ENCODE results near the gene FOXA2.
"Not testable (repeated sequence)": the region's sequence is repeated elsewhere in the genome, so short reads cannot be mapped to it uniquely, and the experiment has no call there.

The FOXA2 gene

GRCh38 chr20:22566876-22567658 is 17.3 kb downstream of the FOXA2 start:
- H3K27ac Mint-ChIP-seq = no peak overlapping the region
- H3K4me1 Mint-ChIP-seq (ENCODE audit: low read depth) = no peaks in the 10 kb centered on the region
- H3K36me3 Mint-ChIP-seq (ENCODE audit: low read depth) = no peaks in the 10 kb centered on the region
- no peak for DNase-seq
- H3K4me3 Mint-ChIP-seq = no peak overlapping the region
- peaks cover 2% of the 10 kb centered on the region for H3K9me3 Mint-ChIP-seq
- peaks cover 85% of the 10 kb centered on the region for H3K27me3 Mint-ChIP-seq

- no peaks in the 10 kb centered on the region for H3K36me3 Mint-ChIP-seq (ENCODE audit: low read depth)
- H3K4me1 Mint-ChIP-seq (ENCODE audit: low read depth) = no peaks in the 10 kb centered on the region
- H3K9me3 Mint-ChIP-seq = peaks cover 2% of the 10 kb centered on the region
- H3K27me3 Mint-ChIP-seq = peaks cover 88% of the 10 kb centered on the region
- no peak overlapping the region for H3K27ac Mint-ChIP-seq
- no peak overlapping the region for H3K4me3 Mint-ChIP-seq
- no peak for DNase-seq
Observed at GRCh38 chr20:22563062-22563965, 21.1 kb downstream of the FOXA2 start.

- Mint-ChIP-seq H3K36me3 (ENCODE audit: low read depth) (no peaks in the 10 kb centered on the region), H3K4me1 (ENCODE audit: low read depth) (no peaks in the 10 kb centered on the region), H3K27ac (no peak overlapping the region), H3K4me3 (no peak overlapping the region), H3K9me3 (peaks cover 2% of the 10 kb centered on the region), H3K27me3 (peaks cover 84% of the 10 kb centered on the region)
- no peak for DNase-seq
Observed at GRCh38 chr20:22562620-22563019, 21.8 kb downstream of the FOXA2 start.

GRCh38 chr20:22561965-22562577 is 22.3 kb downstream of the FOXA2 start:
- no peaks in the 10 kb centered on the region for H3K36me3 Mint-ChIP-seq (ENCODE audit: low read depth)

GRCh38 chr20:22560817-22561216 is 23.6 kb downstream of the FOXA2 start:
- H3K27me3 Mint-ChIP-seq = peaks cover 74% of the 10 kb centered on the region
- no peaks in the 10 kb centered on the region for H3K36me3 Mint-ChIP-seq (ENCODE audit: low read depth)
- peaks cover 5% of the 10 kb centered on the region for H3K9me3 Mint-ChIP-seq
- H3K4me3 Mint-ChIP-seq = no peak overlapping the region
- no peak for DNase-seq
- H3K4me1 Mint-ChIP-seq (ENCODE audit: low read depth) = no peaks in the 10 kb centered on the region
- H3K27ac Mint-ChIP-seq = no peak overlapping the region

More at GRCh38 chr20:22561965-22562577, 22.3 kb downstream of the FOXA2 start:
- no peak for DNase-seq
- Mint-ChIP-seq H3K9me3 (peaks cover 2% of the 10 kb centered on the region), H3K4me1 (ENCODE audit: low read depth) (no peaks in the 10 kb centered on the region), H3K27ac (no peak overlapping the region), H3K27me3 (peaks cover 82% of the 10 kb centered on the region), H3K4me3 (no peak overlapping the region)

- no peak for DNase-seq
- Mint-ChIP-seq H3K4me1 (ENCODE audit: low read depth) (no peaks in the 10 kb centered on the region), H3K27ac (no peak overlapping the region), H3K36me3 (ENCODE audit: low read depth) (no peaks in the 10 kb centered on the region), H3K27me3 (peaks cover 67% of the 10 kb centered on the region), H3K4me3 (no peak overlapping the region), H3K9me3 (peaks cover 5% of the 10 kb centered on the region)
Observed at GRCh38 chr20:22559711-22560318, 24.6 kb downstream of the FOXA2 start.

GRCh38 chr20:22557403-22558276 is 26.7 kb downstream of the FOXA2 start:
- H3K4me3 Mint-ChIP-seq = no peak overlapping the region
- no peak for DNase-seq
- no peaks in the 10 kb centered on the region for H3K4me1 Mint-ChIP-seq (ENCODE audit: low read depth)
- no peak overlapping the region for H3K27ac Mint-ChIP-seq
- H3K36me3 Mint-ChIP-seq (ENCODE audit: low read depth) = no peaks in the 10 kb centered on the region
- H3K27me3 Mint-ChIP-seq = peaks cover 48% of the 10 kb centered on the region
- peaks cover 5% of the 10 kb centered on the region for H3K9me3 Mint-ChIP-seq

- Mint-ChIP-seq H3K9me3 (peaks cover 3% of the 10 kb centered on the region), H3K36me3 (ENCODE audit: low read depth) (no peaks in the 10 kb centered on the region), H3K4me3 (no peak overlapping the region), H3K27ac (no peak overlapping the region), H3K27me3 (peaks cover 40% of the 10 kb centered on the region), H3K4me1 (ENCODE audit: low read depth) (no peaks in the 10 kb centered on the region)
- no peak for DNase-seq
Observed at GRCh38 chr20:22556565-22557056, 27.8 kb downstream of the FOXA2 start.

- Mint-ChIP-seq H3K4me1 (ENCODE audit: low read depth) (no peaks in the 10 kb centered on the region), H3K27me3 (peaks cover 34% of the 10 kb centered on the region), H3K36me3 (ENCODE audit: low read depth) (no peaks in the 10 kb centered on the region), H3K27ac (no peak overlapping the region), H3K9me3 (peaks cover 3% of the 10 kb centered on the region), H3K4me3 (no peak overlapping the region)
- no peak for DNase-seq
Observed at GRCh38 chr20:22555791-22556564, 28.4 kb downstream of the FOXA2 start.

- peaks cover 6% of the 10 kb centered on the region for H3K9me3 Mint-ChIP-seq
- H3K4me1 Mint-ChIP-seq (ENCODE audit: low read depth) = no peaks in the 10 kb centered on the region
- DNase-seq = no peak
- H3K36me3 Mint-ChIP-seq (ENCODE audit: low read depth) = no peaks in the 10 kb centered on the region
- H3K27me3 Mint-ChIP-seq = peaks cover 21% of the 10 kb centered on the region
- no peak overlapping the region for H3K4me3 Mint-ChIP-seq
- no peak overlapping the region for H3K27ac Mint-ChIP-seq
Observed at GRCh38 chr20:22554391-22554790, 30.0 kb downstream of the FOXA2 start.

- not testable (repeated sequence) for H3K4me3 Mint-ChIP-seq; H3K36me3 Mint-ChIP-seq (ENCODE audit: low read depth); DNase-seq; H3K4me1 Mint-ChIP-seq (ENCODE audit: low read depth); H3K27me3 Mint-ChIP-seq; H3K27ac Mint-ChIP-seq
- H3K9me3 Mint-ChIP-seq = peaks cover 11% of the 10 kb centered on the region
Observed at GRCh38 chr20:22550514-22550913, 33.9 kb downstream of the FOXA2 start.

- Mint-ChIP-seq H3K4me1 (ENCODE audit: low read depth) (no peaks in the 10 kb centered on the region), H3K27me3 (peaks cover 6% of the 10 kb centered on the region), H3K4me3 (no peak overlapping the region), H3K9me3 (peaks cover 11% of the 10 kb centered on the region), H3K27ac (no peak overlapping the region), H3K36me3 (ENCODE audit: low read depth) (no peaks in the 10 kb centered on the region)
- no peak for DNase-seq
Observed at GRCh38 chr20:22548040-22548439, 36.3 kb downstream of the FOXA2 start.

- Mint-ChIP-seq H3K27ac (no peak overlapping the region), H3K4me3 (no peak overlapping the region), H3K9me3 (peaks cover 13% of the 10 kb centered on the region), H3K27me3 (peaks cover 4% of the 10 kb centered on the region), H3K36me3 (ENCODE audit: low read depth) (no peaks in the 10 kb centered on the region), H3K4me1 (ENCODE audit: low read depth) (no peaks in the 10 kb centered on the region)
- DNase-seq = no peak
Observed at GRCh38 chr20:22546344-22546743, 38.0 kb downstream of the FOXA2 start.

All from activated T-cell treated with anti-CD3 and anti-CD28 coated beads, Interleukin-2, amount 50 U/mL, for 24 hours (primary cell).